Activated T-cell treated with anti-CD3 and anti-CD28 coated beads, Interleukin-2, amount 50 U/mL, for 72 hours (primary cell): Measurements from ENCODE around the gene C2CD2. TPM values are rescaled to one million over a fixed set of nuclear protein-coding genes. Genes with fewer than 3 reads are reported as not detected.

ENCODE experiments used
- ATAC-seq, 2 donors: fragments of 150-1000 bp; cut with Tn5 transposase; replicated peaks in 1 of 2; 2 replicates each; pipeline ENCODE4 v1.10.0; 2021; ENCODE audit warnings: moderate library complexity in 2 of 2, mild to moderate bottlenecking in 1 of 2
- DNase-seq, 2 donors: peaks; one replicate each; pipeline ENCODE4 v3.0.0; 2021 to 2022; ENCODE audit warnings: mixed read lengths in 1 of 2
- H3K27ac Mint-ChIP-seq: one replicate; pipeline ENCODE4 v1.8.0; 2022; ENCODE audit warnings: mild to moderate bottlenecking, moderate library complexity, mixed read lengths
- H3K27me3 Mint-ChIP-seq: one replicate; pipeline ENCODE4 v1.8.0; 2022; ENCODE audit warnings: low read depth, mixed read lengths
- H3K36me3 Mint-ChIP-seq, 2 donors: one replicate each; pipeline ENCODE4 v1.8.0; 2022; ENCODE audit warnings: mixed read lengths in 2 of 2, mild to moderate bottlenecking in 1 of 2; ENCODE audit not compliant: insufficient read depth in 2 of 2
- H3K4me1 Mint-ChIP-seq: one replicate; pipeline ENCODE4 v1.8.0; 2022; ENCODE audit warnings: low read depth, mixed read lengths
- H3K4me3 Mint-ChIP-seq, 2 donors: one replicate each; pipeline ENCODE4 v1.8.0; 2022; ENCODE audit warnings: mild to moderate bottlenecking in 2 of 2, mixed read lengths in 2 of 2, moderate library complexity in 2 of 2
- H3K9me3 Mint-ChIP-seq, 2 donors: one replicate each; pipeline ENCODE4 v1.8.0; 2022; ENCODE audit warnings: mixed read lengths in 2 of 2
- total RNA-seq, 2 donors: library from RNA; stranded (reverse); gene quantifications; one replicate each; pipeline ENCODE4 v1.2.3, GENCODE V29; 2022

C2CD2 gene
- total RNA-seq, 2 donors from 2014 or later, result 6.9 to 15.1 TPM

DNA sequence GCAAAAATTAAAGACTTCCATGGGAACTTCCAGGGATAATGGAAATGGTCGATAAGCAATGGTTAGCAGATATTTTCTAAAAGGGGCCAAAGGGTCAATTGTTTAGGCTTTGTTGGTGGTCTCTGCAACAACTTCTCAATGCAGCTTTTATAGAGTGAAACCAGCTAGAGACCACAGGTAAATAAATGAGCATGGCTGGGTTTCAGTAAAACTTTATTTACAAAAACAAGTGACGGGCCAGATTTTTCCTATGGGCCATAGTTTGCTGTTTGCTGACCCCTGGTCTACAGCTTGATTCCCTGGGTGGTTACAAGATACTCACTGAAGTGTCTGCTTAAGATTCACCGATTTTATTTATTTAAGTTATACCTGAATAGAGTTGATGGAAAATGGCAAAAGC is 52.0 kb downstream of the C2CD2 start:
- Mint-ChIP-seq H3K27me3 (no peaks in the 10 kb centered on the region), H3K9me3 (no peaks in the 10 kb centered on the region), H3K36me3 (peaks cover 3 to 7% of the 10 kb centered on the region in 2 donors), H3K27ac (peak overlapping the region; percentile 2), H3K4me1 (peaks cover 55% of the 10 kb centered on the region), H3K4me3 (peak overlapping the region; percentile 58 to 71)
- DNase-seq, result no peak
- ATAC-seq, result no peak

DNA sequence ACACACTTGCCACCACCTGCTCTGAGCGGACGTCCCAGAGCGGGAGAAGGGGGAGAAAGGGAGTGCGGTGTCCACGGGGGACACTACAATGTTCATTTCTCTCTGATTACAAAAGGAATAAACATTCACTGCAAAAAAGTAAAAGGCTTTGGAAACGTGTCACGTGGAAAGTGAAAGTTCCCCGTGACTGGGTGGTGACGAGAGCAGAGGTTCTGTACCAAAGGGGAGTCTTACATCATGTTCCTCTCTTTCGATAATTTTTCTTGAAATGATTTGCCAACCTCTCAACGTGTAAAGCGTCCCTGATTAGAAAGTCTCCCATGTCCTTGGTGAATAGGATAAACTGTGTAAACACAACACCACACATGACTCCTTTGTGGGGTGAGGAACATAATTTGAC is 52.7 kb downstream of the C2CD2 start:
- Mint-ChIP-seq H3K4me3 (peak overlapping the region; percentile 58 to 71), H3K36me3 (peaks cover 3 to 7% of the 10 kb centered on the region in 2 donors), H3K9me3 (no peaks in the 10 kb centered on the region), H3K4me1 (peaks cover 62% of the 10 kb centered on the region), H3K27ac (peak overlapping the region; percentile 2), H3K27me3 (no peaks in the 10 kb centered on the region)
- DNase-seq, result peak; percentile 67 to 72
- peak; percentile 67 to 71 for ATAC-seq

DNA sequence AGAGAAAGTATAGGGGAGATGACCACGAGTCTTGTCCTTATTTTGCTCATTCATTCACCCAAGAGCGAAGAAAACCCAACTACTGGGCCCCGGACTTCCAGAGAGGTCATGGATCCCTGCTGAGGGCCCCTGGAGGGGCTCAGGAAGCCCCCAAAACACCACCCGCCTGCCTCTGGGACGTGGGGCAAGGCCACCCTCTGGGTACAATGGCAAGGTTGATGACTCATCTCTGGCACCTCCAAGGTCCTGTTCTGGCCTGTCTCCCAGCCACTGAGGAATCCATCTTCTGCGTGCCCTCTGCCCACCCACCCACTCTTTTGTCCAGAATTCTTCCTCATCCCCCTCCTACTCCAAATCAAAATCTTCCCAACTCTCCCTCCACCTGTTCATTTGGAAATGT is 53.4 kb downstream of the C2CD2 start:
- Mint-ChIP-seq H3K4me3 (peak overlapping the region; percentile 51 to 71), H3K4me1 (peaks cover 68% of the 10 kb centered on the region), H3K36me3 (peaks cover 3 to 6% of the 10 kb centered on the region in 2 donors), H3K27ac (no peak overlapping the region), H3K9me3 (no peaks in the 10 kb centered on the region), H3K27me3 (no peaks in the 10 kb centered on the region)
- ATAC-seq, result no peak
- DNase-seq, result no peak

DNA sequence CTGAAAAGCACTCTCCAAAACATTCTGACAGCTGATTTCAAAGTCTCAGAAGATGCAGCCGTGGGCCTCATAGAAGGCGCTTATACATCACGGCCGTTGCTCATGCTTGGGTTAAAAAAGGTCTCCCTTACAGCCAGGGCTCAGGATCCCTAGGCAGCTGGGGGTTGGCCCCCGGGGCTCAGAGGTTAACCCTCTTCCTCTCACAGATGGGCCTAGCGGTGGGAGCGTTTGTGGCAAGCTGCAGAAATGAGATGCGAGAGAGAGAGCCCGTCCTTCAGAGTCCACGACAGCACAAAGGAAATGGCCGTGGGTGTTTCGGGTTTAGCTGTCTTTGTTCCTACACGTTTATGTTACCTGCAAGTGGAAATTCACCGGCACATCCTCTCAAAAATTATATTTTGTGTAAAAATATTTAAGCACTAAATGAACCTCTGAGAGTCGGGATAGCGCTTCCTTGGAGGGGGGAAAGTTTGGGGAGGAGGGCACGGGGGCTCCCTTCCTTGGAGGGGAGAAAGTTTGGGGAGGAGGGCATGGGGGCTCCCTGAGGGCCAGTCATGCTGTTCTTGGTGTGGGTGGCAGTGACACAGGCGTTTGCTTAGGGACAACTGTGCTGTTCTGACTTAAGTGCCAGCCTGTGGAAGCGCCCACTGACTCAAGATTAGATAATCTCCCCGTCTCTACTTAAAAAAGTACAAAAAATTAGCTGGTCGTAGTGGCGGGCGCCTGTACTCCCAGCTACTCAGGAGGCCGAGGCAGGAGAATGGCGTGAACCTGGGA is 54.2 kb downstream of the C2CD2 start:
- Mint-ChIP-seq H3K27ac (peak overlapping the region; percentile 79), H3K4me3 (peak overlapping the region; percentile 57 to 71), H3K27me3 (no peaks in the 10 kb centered on the region), H3K4me1 (peaks cover 68% of the 10 kb centered on the region), H3K9me3 (no peaks in the 10 kb centered on the region), H3K36me3 (peaks cover 3 to 7% of the 10 kb centered on the region in 2 donors)
- ATAC-seq, result peak; percentile 87 to 88
- peak; percentile 82 to 86 for DNase-seq

DNA sequence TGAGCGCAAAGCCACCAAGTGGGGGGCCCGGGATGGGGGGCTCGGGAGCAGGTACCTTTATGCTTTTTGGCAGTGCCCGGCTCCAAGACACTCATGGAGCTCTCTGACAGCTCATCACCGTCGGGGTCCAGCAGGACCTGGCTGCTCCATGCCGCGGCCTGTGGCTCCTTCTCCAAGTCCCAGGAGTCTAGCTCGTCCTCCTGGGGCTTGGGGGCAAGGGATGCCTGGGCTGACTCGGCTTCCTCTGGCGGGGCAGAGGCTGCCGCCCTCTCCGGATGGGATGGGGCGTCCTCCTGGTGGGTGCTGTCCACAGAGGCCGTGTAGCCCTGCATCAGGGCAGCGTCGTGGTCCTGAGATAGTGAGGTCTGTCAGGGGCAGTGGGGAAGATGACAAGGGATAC is 54.8 kb downstream of the C2CD2 start:
- peak in 1 of 2 donors; percentile 6 for ATAC-seq
- Mint-ChIP-seq H3K27me3 (no peaks in the 10 kb centered on the region), H3K9me3 (no peaks in the 10 kb centered on the region), H3K27ac (no peak overlapping the region), H3K4me3 (peak overlapping the region; percentile 57 to 71), H3K36me3 (peaks cover 3 to 9% of the 10 kb centered on the region in 2 donors), H3K4me1 (peaks cover 68% of the 10 kb centered on the region)
- DNase-seq, result no peak

DNA sequence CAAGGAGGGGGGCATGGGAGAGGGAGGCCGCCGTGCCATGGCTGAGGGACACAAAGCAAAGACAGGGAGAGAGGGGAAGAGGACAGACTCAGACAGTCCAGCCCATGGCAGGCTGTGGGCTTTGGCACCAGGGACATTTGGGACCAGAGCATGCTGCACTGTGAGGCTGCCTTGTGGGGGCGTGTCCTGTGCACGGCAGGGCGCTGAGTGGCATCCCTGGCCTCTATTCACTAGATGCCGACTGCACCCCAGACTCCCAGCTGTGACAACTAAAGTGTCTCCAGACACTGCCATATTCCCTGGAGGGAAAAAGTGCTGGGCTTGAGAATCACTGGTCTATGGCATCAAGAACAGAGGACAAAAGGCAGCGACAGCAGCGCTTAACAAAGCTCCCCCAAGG is 56.1 kb downstream of the C2CD2 start:
- H3K27ac Mint-ChIP-seq, result no peak overlapping the region
- ATAC-seq, result no peak

DNA sequence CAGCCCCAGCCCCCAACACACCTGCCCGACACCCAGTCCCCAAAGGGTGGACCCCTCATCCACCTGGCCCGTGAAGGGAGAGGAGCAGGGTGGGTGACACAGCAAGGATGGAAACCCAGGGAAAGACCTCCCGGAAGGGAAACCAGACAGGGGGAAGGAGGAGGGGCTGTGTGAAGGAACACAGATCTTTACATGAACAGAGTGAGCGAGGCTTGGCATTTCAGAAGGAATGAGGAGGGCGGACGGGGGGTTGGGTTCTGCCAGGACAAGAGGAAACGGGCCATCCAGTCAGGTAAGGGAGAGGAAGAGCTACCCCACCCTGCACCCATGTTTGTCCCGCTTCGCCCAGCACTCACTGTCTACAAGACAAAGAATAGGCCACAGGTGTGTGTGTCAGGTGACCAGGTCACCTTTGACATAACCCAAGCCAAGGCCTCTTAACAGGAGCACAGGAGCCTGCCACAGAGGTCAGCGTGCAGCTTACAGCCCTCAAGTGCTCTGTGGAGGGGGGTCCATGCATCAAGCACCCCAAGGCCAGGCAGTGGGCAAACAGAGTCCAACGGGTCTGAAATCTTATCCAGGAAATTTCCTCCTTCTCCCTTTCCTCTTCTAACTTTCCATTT is 56.7 kb downstream of the C2CD2 start:
- H3K27ac Mint-ChIP-seq, result no peak overlapping the region
- DNase-seq, result no peak
- peaks cover 58% of the 10 kb centered on the region for H3K4me1 Mint-ChIP-seq
- H3K9me3 Mint-ChIP-seq, result no peaks in the 10 kb centered on the region
- H3K4me3 Mint-ChIP-seq, result no peak overlapping the region
- peaks cover 3 to 9% of the 10 kb centered on the region in 2 donors for H3K36me3 Mint-ChIP-seq
- no peaks in the 10 kb centered on the region for H3K27me3 Mint-ChIP-seq
- ATAC-seq, result no peak

More for the DNA sequence above, 56.1 kb downstream of the C2CD2 start:
- DNase-seq, result no peak
- Mint-ChIP-seq H3K4me3 (peak overlapping the region in 1 of 2 donors; percentile 5), H3K9me3 (no peaks in the 10 kb centered on the region), H3K36me3 (peaks cover 3 to 9% of the 10 kb centered on the region in 2 donors), H3K4me1 (peaks cover 62% of the 10 kb centered on the region), H3K27me3 (no peaks in the 10 kb centered on the region)

DNA sequence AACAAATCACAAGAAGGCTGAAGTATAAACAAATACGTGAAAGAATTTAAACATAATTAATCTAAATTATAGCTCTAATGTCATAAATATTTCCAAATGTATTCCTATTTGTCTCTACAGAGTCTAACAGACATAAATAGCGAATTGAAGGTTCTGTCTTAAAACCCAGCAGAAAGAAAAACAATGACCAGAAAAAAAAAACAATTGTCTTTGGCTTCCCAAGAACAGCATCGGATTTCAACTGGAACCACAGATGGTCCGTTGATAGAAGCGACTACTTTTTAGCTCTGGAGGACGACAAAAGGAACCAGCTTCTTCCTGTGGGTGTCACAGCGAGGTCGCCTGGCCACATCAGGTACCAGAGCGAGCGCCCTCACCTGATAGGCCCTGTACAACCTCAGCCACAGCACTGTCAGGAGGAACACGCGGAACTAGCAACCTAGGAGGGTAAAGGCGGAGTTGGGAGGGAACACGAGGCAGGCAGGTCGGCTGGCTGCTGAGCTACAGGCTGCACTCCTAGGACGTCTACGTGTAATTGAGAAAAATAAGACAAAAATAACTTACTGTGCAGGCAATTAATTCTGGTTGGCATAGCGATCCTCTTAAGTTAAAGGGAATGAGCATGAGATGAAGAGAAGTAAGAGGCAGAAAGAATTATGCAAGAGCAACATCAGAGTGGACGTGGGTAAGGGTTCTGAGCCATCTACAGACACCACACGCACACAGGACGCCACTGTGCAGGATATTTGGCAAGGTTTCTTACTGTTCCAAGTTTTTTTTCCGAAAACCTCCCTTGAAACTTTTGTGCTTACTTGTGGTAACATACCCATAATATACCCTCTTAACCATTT is 58.0 kb downstream of the C2CD2 start:
- Mint-ChIP-seq H3K4me1 (peaks cover 45% of the 10 kb centered on the region), H3K27ac (no peak overlapping the region), H3K36me3 (peaks cover 0 to 4% of the 10 kb centered on the region in 2 donors), H3K4me3 (peak overlapping the region; percentile 33 to 44), H3K9me3 (no peaks in the 10 kb centered on the region), H3K27me3 (no peaks in the 10 kb centered on the region)
- DNase-seq (peak; percentile 41 to 45), ATAC-seq (peak; percentile 21 to 32)

DNA sequence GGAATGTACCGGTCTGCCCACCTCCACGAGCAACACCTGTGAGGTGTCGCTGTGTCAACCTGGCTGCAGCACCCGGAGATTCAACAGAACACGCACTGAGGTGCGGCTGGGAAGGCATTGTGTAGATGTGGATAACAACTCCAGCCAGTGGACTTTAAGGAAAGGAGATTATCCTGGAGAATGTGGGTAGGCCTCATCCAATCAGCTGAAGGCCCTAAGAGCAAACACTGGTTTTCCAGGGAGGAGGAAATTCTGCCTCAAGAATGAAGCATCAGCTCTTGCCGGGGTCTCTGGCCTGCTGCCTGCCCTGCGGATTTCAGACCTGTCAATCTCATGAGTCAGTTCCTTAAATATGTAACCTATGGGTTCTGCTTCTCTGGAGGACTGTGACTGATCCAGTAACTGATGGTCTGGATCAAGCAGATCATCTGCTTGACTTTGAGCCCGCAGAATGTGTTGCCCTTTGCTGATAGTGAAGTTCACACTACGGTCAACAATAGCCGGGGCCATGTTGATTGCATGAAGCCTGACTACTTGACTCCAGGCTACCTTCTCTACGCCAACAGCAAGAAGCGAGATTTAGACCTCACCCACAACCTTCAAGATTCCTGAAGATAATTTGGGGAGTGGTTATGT is 58.8 kb downstream of the C2CD2 start:
- Mint-ChIP-seq H3K4me1 (peaks cover 37% of the 10 kb centered on the region), H3K9me3 (no peaks in the 10 kb centered on the region), H3K27me3 (no peaks in the 10 kb centered on the region), H3K27ac (no peak overlapping the region), H3K36me3 (peaks cover 0 to 4% of the 10 kb centered on the region in 2 donors), H3K4me3 (no peak overlapping the region)
- DNase-seq (no peak), ATAC-seq (no peak)

DNA sequence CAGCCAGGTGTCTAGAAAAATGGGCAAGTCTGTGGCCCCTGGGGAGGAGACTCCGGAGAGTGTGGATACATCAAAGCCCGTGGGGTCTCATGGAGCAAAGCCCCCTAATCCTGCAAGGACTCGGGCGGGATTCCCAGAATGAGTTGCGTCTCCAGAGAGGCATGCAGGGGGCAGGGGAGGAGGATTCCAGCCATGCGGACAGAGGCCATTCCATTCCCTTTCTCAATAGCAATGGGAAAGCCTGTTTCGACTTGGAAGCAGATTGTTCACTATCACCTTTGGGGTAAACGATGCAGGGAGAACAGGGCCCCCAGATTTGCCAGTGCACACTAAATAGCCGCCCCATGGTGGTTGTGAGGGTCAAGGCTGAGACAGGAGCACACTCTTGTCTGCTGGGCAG is 59.3 kb downstream of the C2CD2 start:
- Mint-ChIP-seq H3K9me3 (no peaks in the 10 kb centered on the region), H3K4me3 (no peak overlapping the region), H3K36me3 (peaks cover 0 to 4% of the 10 kb centered on the region in 2 donors), H3K4me1 (peaks cover 31% of the 10 kb centered on the region), H3K27ac (no peak overlapping the region), H3K27me3 (no peaks in the 10 kb centered on the region)
- no peak for DNase-seq
- no peak for ATAC-seq

DNA sequence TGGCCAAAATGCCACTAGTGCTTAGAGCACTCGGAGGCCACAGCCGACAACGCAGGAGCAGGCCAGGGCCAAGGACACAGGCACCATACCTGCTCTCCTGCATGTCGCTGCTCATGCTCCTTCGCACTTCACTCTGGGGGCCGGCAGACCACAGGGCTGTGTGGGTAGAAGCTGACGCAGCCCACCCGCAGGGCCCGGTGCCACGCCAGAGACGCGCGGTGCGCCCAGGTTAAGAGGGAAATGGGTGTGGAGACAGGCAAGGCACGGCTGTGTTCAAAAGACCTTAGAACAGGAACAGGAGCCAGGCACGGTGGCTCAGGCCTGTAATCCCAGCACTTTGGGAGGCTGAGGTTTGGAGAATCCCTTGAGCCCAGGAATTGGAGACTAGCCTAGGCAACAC is 61.1 kb downstream of the C2CD2 start:
- Mint-ChIP-seq H3K4me3 (no peak overlapping the region), H3K4me1 (peaks cover 16% of the 10 kb centered on the region), H3K27me3 (no peaks in the 10 kb centered on the region), H3K36me3 (peaks cover 0 to 4% of the 10 kb centered on the region in 2 donors), H3K9me3 (no peaks in the 10 kb centered on the region), H3K27ac (no peak overlapping the region)
- ATAC-seq (no peak), DNase-seq (no peak)

DNA sequence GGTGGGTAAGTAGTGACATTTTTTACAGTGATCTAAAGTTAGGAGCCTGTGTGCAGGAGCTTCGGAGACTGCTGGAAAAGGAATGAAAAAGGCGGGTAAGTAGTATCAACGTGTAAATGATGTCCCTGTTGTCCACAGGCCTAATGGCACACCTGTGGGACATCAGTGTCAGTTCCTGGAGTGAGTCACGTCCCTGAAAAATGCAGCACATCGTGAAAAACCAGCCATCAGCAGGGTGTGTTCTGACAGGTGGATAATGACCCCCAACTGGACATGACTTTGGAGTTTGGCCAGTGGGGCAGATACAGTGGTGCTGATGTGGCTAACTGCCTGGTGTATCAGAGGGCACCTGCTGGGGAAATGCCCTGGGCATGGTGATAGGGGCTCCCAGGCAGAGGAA is 62.7 kb downstream of the C2CD2 start:
- no peak overlapping the region for H3K27ac Mint-ChIP-seq

More for the DNA sequence above, 62.7 kb downstream of the C2CD2 start:
- DNase-seq, result no peak
- no peaks in the 10 kb centered on the region for H3K27me3 Mint-ChIP-seq
- no peaks in the 10 kb centered on the region for H3K9me3 Mint-ChIP-seq
- no peak overlapping the region for H3K4me3 Mint-ChIP-seq
- peaks cover 6% of the 10 kb centered on the region for H3K4me1 Mint-ChIP-seq
- ATAC-seq, result no peak
- peaks cover 0 to 4% of the 10 kb centered on the region in 2 donors for H3K36me3 Mint-ChIP-seq
